Breast epithelium (tissue), 4 donors: ENCODE results near the gene KCNH6. TPM values are rescaled to one million over a fixed set of nuclear protein-coding genes. Genes with fewer than 3 reads are reported as not detected.

Experiments used
- DNase-seq, 2 donors: peaks; one replicate each; pipeline ENCODE4 v3.0.0-alpha.2; 2019; ENCODE audit warnings: low spot score in 2 of 2
- H3K27ac ChIP-seq, 2 donors: fragments of 200-600 bp; sonication (generic) in 1 of 2; one replicate each; pipeline ENCODE4 v1.5.1; 2016 to 2019; ENCODE audit warnings: mild to moderate bottlenecking in 1 of 2
- H3K27me3 ChIP-seq, 2 donors: fragments of 200-600 bp; sonication (generic) in 1 of 2; one replicate each; pipeline versions ENCODE4 v1.5.1 to v1.6.0; 2017 to 2019; ENCODE audit warnings: control low read depth in 1 of 2, mild to moderate bottlenecking in 1 of 2
- H3K36me3 ChIP-seq: fragments of 200-600 bp; one replicate; pipeline ENCODE4 v1.5.1; 2019
- H3K4me1 ChIP-seq, 2 donors: fragments of 200-600 bp; sonication (generic); one replicate each; pipeline ENCODE4 v1.5.1; 2016 to 2019; ENCODE audit warnings: control low read depth in 1 of 2
- H3K4me3 ChIP-seq, 3 donors: fragments of 200-600 bp; sonication (generic); 1 replicate in 2 of 3; 2 replicates in 1 of 3; pipeline ENCODE4 v1.5.1; 2016 to 2019; ENCODE audit warnings: mild to moderate bottlenecking in 3 of 3, moderate library complexity in 2 of 3
- H3K9me3 ChIP-seq, 2 donors: fragments of 200-600 bp; sonication (generic) in 1 of 2; one replicate each; pipeline ENCODE4 v1.5.1; 2016 to 2019; ENCODE audit warnings: control low read depth in 1 of 2
- CTCF ChIP-seq, 3 donors: fragments of 450-650 bp; IDR thresholded peaks; one replicate each; pipeline ENCODE4 v1.5.1; 2016 to 2017; ENCODE audit warnings: antibody characterized with exemption in 3 of 3, mild to moderate bottlenecking in 3 of 3, moderate library complexity in 3 of 3
- POLR2A ChIP-seq: fragments of 450-650 bp; IDR thresholded peaks from one replicate; pipeline ENCODE4 v1.6.1; 2016; ENCODE audit warnings: antibody characterized with exemption, mild to moderate bottlenecking, moderate library complexity
- POLR2AphosphoS5 ChIP-seq, 3 donors: sonication (generic); formaldehyde crosslinking; IDR thresholded peaks; one replicate each; pipeline ENCODE4 v1.6.1; 2017; ENCODE audit warnings: antibody characterized with exemption in 3 of 3
- intact Hi-C: fragments of 100-400 bp; cut with DNase I; formaldehyde crosslinking; loops from one replicate; pipeline ENCODE4 v1.15.1; 2023; ENCODE audit warnings: low total_unique reads
- total RNA-seq, 3 donors: library from RNA; depleted of rRNA; stranded (reverse); fragments of >200 nt; gene quantifications; one replicate each; pipeline ENCODE4 v1.1.0, GENCODE V29; 2016

The KCNH6 gene
- total RNA-seq, 3 donors from 2014 or later, result not detected

DNA sequence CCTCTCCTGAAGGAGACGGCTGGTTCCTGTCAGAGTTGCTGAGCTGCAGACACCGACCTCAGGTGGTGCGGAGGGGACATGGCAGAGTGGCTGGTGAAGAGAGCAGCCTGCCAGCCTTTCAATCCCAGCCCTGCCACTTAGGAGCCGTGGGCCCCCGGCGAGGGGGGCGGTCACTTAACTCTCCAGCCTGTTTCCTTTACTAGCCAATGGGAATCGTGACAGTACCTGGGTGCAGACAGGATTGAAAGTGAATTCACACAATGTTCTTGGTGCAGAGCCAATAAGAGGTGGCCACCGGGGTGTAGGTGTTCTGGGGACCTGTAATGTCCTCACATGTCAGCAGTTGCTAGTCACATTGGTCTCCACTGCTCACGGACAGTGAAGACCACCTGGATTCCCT, 32.8 kb upstream of the KCNH6 start:
- H3K36me3 ChIP-seq, result no peaks in the 10 kb centered on the region
- no peaks in the 10 kb centered on the region for H3K4me1 ChIP-seq
- H3K27me3 ChIP-seq, result no peaks in the 10 kb centered on the region
- TF ChIP-seq CTCF (IDR thresholded peaks at IDR 0.05), result no peak
- no peak for TF ChIP-seq POLR2AphosphoS5 (IDR thresholded peaks at IDR 0.05)
- H3K4me3 ChIP-seq, result no peak overlapping the region
- H3K27ac ChIP-seq, result no peak overlapping the region
- no peak for DNase-seq
- intact Hi-C loops, result no loop called here
- H3K9me3 ChIP-seq, result no peaks in the 10 kb centered on the region

DNA sequence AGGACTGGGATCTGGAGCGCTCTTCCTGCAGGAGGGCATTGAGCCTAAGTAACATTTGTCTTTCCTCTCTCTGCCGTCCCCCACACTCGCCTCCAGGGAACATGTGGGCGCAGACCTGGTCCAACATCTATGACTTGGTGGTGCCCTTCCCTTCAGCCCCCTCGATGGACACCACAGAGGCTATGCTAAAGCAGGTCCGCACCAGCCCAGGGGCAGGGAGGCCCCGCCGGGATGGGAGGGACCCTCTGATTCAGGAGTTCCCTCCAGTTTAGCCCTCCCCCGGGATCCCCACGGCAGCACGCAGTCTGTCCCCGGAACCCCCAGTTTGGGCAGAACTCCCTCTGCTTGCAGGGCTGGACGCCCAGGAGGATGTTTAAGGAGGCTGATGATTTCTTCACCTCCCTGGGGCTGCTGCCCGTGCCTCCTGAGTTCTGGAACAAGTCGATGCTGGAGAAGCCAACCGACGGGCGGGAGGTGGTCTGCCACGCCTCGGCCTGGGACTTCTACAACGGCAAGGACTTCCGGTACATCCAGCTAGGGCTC, 32.2 kb upstream of the KCNH6 start:
- H3K36me3 ChIP-seq, result no peaks in the 10 kb centered on the region
- intact Hi-C loops, result no loop called here
- H3K27me3 ChIP-seq, result no peaks in the 10 kb centered on the region
- TF ChIP-seq POLR2A, result no peak
- TF ChIP-seq CTCF (IDR thresholded peaks at IDR 0.05), result no peak
- TF ChIP-seq POLR2AphosphoS5 (IDR thresholded peaks at IDR 0.05), result no peak
- no peak overlapping the region for H3K27ac ChIP-seq
- H3K4me3 ChIP-seq, result no peak overlapping the region
- no peaks in the 10 kb centered on the region for H3K4me1 ChIP-seq
- DNase-seq, result no peak
- no peaks in the 10 kb centered on the region for H3K9me3 ChIP-seq

- Histone ChIP-seq H3K9me3 (no peaks in the 10 kb centered on the region), H3K27me3 (no peaks in the 10 kb centered on the region), H3K36me3 (no peaks in the 10 kb centered on the region), H3K27ac (no peak overlapping the region), H3K4me3 (no peak overlapping the region), H3K4me1 (no peaks in the 10 kb centered on the region)
- TF ChIP-seq POLR2A, result no peak
- TF ChIP-seq CTCF (IDR thresholded peaks at IDR 0.05), result no peak
- no peak for TF ChIP-seq POLR2AphosphoS5 (IDR thresholded peaks at IDR 0.05)
- no peak for DNase-seq
- intact Hi-C loops, result no loop called here
Measured at GRCh38 chr17:63491413-63491812, 31.7 kb upstream of the KCNH6 start.

- DNase-seq, result no peak
- H3K27ac ChIP-seq, result no peak overlapping the region
- H3K9me3 ChIP-seq, result no peaks in the 10 kb centered on the region
- intact Hi-C loops, result no loop called here
- no peak overlapping the region for H3K4me3 ChIP-seq
- no peaks in the 10 kb centered on the region for H3K36me3 ChIP-seq
- H3K4me1 ChIP-seq, result no peaks in the 10 kb centered on the region
- TF ChIP-seq POLR2A (no peak), POLR2AphosphoS5 (IDR thresholded peaks at IDR 0.05) (no peak), CTCF (IDR thresholded peaks at IDR 0.05) (no peak)
- no peaks in the 10 kb centered on the region for H3K27me3 ChIP-seq
Measured at GRCh38 chr17:63491977-63492618, 31.1 kb upstream of the KCNH6 start.

- Histone ChIP-seq H3K36me3 (no peaks in the 10 kb centered on the region), H3K27me3 (no peaks in the 10 kb centered on the region), H3K27ac (no peak overlapping the region), H3K9me3 (no peaks in the 10 kb centered on the region), H3K4me3 (no peak overlapping the region), H3K4me1 (no peaks in the 10 kb centered on the region)
- intact Hi-C loops, result no loop called here
- no peak for DNase-seq
- no peak for TF ChIP-seq POLR2AphosphoS5 (IDR thresholded peaks at IDR 0.05)
- no peak for TF ChIP-seq CTCF (IDR thresholded peaks at IDR 0.05)
- no peak for TF ChIP-seq POLR2A
Measured at GRCh38 chr17:63492940-63493339, 30.2 kb upstream of the KCNH6 start.
